ENCODE measurements around the gene HDLBP.

The HDLBP gene

DNA sequence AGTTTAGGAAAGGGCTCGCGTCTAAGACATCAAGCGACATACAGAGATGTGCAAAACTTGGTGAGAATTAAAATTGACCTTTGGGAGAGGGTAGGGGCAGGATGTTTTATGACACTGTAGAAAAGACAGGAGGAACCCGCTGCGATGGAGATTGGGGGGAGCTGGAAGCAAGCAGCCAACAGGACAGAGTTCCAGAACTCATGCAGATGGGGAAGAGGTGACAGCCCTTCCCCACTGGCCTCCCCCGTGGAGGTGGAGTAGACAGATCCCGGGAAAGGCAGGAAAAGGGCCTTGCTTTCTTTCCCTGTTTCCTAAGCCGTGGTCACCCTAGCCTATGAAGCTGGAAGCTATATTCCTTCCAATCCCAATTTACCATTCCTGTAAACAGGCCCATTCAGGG, 87.9 kb downstream of the HDLBP start:
- no peak for DNase-seq

DNA sequence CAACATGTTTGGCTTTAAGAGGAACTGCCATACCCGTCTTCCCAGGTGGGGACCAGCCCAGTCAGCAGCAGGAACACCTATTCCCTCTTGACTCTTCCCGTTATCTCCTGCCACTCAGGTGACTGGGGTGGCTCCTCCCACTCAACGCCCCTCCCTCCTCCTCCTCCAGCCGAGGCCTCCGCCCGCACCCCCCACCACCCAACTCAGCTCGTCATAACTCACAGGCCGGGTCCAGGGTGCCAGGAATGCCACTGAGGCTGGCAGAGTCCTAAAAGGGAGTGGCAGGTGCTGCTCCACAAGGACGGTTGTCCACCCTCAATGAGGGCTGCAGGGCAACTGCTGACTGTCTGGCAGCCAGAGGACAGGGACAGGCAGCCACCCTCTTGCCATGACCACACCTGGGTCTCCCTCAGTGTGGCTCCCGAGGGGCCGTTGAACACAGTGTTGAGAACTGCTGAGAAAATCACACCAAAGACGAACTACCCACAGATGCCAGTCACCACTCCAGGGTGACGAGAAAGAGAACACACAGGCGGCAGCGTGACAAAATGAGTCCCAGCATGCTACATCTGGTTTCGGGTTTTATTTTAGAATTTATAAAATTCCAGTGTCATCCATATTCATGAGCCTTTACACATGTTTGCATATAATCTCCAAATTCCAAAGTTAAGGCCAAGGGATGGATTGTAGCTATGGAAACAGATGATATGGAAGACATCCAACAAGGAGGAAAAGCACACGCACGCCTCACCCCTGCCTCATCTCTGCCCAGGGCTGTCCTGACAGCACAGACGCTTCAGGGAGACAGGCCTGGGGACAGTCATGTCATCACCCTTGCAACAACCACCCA, 88.5 kb downstream of the HDLBP start:
- DNase-seq, result no peak

DNA sequence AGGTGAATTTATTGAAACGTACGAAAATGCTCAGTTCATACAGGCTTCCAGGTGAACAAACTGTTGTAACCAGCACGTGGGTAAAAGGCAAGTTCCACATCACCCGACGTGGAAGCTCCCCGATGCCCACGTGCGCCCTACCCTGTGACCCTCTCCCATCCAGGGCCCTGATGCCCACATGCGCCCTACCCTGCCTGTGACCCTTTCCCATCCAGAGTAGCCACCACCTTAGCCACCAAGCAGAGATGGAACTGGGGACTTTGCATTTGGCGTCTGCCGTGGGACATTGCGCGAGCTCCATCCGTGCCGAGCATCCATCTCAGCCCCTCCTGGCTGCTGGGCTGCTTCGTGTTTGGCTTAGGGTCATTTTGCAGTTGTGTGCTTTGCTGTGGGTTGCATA, 89.5 kb downstream of the HDLBP start:
- DNase-seq, result no peak

DNA sequence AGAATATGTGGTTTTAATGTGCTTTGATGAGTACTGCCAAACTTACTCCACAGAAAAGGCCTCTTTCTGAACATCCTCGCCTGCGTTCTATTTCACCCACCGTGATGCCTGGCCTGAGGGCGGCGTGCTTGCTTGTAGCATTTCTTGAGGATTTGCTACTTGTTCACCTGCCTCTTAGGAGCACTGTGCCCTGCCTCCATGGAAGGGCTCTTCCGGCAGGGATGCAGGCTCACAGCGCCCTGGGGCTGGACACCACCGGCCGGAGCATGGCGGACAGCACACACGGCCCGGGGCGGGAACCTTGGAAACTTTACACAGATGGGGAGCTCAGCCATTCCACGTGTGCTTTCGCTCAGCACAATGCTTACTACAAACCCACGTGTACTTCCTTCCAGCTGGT, 89.9 kb downstream of the HDLBP start:
- no peak for DNase-seq

DNA sequence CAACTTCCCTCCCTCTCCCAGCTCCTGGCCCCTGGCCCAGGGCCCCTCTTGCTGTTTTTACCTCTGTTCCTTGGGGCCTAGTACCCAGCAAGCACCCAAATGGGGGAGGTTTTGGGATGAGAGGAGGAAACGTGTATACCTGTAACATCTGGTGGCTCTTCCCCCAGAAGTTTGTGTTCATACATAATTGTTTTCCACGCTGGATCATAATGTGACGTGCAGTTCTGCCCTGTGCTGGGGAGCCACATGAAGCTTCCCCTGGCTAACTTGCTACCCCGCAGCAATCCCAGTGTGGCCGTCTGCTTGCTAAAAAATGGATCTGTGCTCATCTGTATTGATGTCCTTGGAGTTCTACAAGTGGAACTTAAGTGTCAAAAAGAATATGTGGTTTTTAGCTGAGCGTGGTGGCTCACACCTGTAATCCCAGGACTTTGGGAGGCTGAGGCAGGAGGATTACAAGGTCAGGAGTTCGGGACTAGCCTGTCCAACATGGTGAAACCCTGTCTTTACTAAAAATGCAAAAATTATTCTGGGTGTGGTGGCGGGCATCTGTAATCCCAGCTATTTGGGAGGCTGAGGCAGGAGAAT, 90.5 kb downstream of the HDLBP start:
- no peak for DNase-seq

DNA sequence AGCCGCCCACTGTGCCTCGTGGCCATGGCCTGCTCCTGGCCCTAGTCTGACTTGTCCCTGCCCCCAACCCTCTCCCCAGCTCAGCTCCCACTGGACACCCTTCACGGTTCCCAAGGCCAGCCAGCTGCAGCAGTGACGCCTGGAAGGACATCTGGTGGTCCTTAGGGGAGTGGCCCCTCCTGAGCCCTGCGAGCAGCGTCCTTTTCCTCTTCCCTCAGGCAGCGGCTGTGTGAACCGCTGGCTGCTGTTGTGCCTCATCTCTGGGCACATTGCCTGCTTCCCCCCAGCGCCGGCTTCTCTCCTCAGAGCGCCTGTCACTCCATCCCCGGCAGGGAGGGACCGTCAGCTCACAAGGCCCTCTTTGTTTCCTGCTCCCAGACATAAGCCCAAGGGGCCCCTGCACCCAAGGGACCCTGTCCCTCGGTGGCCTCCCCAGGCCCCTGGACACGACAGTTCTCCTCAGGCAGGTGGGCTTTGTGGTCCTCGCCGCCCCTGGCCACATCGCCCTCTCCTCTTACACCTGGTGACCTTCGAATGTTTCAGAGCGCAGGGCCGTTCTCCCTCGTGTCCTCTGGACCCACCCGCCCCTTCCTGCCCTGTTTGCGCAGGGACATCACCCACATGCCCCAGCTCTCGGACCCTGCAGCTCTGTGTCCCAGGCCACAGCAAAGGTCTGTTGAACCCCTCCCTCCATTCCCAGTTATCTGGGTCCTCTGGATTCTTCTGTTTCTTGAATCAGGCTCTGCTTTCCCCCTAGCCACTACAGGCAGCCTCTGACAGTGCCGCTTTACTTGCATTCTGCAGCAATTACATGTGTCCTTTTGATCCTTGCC, 91.2 kb downstream of the HDLBP start:
- DNase-seq, result peak; percentile 35

DNA sequence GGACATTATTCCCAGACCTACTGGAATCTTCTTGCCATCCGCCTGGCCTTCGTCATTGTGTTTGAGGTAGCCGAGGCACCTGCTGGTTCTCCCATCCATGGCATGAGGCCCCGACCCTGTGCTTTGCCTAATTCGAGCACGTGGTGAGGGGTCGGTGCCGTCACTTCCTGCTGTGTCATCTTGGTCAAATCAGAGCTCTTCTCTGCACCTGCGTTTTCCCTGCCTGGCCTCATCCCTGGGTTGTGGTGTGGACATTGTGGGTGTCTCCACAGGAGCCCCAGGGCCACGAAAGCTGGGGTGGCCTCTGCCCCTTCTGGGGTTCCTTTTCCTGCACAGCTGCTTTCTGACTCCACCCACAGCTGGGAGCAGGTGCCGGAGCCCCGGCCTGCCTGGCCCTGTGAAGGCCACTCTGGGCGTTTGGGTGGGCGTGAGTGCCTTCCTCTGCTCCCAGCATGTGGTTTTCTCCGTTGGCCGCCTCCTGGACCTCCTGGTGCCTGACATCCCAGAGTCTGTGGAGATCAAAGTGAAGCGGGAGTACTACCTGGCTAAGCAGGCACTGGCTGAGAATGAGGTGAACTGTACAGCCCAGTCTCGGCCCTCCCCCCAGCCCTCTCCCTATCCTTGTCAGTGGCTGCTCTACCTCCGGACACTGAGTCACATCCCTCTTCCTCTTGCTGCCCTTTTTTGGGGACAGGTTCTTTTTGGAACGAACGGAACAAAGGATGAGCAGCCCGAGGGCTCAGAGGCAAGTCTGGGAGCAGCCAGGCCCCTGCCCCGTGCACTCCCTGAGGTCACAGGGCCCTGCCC, 92.1 kb downstream of the HDLBP start:
- DNase-seq, result no peak

DNA sequence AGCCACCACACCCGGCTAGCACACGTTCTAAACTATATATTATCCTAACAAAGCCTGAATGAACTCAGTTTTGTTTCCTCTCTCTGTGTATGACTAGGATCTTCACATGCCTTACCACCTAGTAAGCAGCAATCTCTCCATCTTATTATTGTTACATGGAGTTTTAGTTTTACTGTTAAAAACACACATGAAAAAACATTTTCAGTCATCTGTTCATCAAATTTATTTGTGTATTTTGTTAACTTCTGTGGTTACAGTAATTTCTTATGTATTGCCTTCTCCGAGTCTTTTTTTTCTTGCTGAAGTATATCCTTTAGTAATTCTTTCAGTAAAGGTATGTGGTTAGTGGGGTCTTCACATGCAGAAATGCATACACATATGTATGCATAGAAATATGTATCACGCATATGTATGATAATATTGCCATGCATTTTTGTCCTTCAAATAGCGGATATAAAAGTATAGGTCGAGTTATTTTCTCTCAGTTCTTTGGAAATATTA, 95.6 kb downstream of the HDLBP start:
- no peak for DNase-seq

DNA sequence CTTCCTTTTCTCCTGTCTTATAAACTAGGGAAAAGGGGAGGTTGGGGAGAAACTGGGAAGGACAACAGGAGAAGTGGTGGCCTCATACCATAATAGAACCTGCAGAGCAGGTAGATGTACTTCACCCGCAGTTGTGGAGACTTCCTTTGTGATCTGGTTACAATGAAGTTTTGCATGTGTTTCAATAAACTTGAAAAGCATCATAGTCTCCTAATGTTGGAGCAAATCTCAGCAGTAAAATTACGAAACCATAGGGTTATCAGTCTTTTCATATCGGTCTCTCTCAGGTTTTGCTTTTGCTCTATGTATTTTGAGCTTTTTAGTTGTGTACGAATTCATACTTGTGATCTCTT, 96.5 kb downstream of the HDLBP start:
- no peak for DNase-seq

DNA sequence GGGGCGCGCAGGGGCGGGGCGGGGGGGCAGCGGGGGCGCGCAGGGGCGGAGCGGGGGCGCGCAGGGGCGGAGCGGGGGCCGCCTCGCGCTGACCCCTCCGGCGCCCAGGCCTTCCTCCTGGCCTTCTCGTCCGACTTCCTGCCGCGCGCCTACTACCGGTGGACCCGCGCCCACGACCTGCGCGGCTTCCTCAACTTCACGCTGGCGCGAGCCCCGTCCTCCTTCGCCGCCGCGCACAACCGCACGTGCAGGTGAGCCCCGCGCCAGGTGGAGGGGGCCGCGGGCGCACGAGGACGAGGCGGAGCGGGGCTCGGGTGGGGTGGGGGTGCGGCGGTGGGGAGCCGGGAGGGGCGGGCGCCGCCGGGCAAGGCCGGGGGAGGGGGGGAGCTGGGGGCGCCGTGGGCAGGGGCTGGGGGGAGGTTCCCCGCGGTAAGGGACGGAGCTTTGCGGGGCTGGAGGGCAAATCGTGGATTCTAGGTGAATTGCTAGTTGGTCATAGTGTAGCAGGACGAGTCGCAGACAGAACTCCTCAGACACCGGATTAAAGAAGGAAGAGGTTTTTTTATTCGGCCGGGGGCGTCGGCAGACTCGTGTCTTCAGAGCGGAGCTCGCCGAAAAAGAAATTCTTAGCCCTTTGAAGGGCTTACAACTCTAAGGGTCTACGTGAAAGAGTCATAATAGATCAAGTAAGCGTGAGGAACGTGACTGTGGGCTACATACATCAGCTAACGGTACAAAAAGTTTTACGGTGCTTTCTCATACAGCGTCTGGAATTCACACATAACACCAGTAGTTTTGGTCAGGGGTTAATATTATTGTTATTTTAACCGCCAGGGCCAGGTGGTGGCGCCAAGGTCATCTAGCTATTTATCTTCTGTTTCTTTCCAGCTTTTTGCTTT, 97.1 kb downstream of the HDLBP start:
- DNase-seq, result peak; percentile 61

DNA sequence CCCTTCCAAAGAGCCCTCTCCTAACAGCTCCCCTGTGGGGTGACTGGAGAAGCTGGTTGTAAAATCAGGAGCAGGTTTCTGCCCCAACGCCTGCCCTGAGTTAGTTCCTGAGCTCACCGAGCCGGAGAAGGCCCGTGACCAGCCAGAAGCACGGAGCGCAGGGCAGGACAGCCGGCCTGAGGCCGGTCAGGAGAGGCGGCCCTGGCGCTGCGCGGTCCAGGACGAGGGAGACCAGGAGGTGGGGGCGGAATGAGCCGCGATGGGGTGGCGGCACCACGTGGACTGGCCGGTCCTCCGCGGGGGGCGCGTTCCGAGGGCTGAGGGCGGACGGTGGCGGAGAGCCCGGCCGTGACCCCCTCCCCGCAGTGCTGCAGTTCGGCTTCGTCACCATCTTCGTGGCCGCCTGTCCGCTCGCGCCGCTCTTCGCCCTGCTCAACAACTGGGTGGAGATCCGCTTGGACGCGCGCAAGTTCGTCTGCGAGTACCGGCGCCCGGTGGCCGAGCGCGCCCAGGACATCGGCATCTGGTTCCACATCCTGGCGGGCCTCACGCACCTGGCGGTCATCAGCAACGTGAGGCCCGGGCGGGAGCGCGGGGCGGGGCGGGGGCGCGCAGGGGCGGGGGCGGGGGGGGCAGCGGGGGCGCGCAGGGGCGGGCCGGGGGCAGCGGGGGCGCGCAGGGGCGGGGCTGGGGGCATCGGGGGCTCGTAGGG, 98.0 kb downstream of the HDLBP start:
- DNase-seq, result peak; percentile 70

DNA sequence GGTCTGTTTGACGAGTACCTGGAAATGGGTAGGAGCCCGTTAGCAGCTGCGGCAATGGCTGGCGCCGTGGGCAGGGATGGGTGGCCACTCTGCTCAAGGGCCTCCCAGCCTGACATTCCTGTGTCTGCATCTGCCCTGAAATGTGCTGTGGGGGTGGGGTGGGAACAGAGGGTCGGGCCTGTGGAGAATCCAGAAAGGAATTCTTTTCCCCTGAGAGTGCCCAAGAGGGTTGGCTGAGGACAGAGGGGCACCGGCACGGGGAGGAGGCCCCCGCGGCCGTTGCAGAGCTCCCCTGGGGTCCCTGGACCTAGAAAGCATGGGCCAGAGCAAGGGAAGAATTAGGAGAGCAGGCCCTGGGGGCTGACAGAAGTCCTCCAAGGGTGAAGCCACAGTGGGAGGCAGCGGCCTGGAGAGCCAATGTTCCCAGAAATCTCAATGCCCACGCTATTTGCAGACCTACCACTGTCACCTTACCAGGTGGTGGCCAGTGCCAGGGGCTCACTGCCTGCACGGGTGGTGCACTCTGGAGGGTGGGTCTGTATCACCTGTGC, 99.2 kb downstream of the HDLBP start:
- DNase-seq, result no peak

DNA sequence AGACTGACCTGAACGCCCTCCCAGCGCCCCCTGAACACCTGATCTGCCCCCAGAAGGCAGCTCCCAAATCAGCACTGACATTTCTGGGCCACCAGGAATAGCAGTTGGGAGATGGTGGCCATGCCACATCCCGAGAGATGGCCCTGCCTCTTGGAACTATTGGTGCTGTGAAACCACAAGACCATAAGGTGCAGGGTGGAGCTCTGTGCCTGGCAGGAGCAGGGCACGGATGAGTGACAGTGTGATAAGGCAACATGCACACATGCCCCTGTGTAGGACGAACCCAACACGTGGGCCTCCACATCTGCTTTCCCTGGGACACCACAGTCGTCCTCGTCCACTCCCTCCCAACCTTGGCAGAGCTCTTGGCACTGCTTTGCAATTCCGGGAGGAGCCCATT, 100.1 kb downstream of the HDLBP start:
- no peak for DNase-seq

DNA sequence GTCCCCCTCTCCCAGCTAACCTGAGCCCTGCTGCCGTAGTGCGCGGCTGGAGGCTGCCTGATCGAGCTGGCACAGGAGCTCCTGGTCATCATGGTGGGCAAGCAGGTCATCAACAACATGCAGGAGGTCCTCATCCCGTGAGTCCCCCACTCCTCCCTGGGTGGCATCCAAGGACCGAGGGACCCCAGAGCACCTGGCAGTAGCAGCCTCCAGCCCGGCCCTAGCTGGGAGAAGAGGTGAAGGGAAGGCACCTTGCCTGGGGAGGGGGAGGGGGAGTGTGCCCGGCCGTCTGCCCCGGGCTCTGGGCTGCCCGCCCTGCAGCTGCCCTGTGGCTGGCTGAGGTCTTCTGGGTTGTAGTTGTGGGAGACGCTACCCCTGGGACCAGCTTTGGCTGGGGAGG, 100.7 kb downstream of the HDLBP start:
- DNase-seq, result no peak

DNA sequence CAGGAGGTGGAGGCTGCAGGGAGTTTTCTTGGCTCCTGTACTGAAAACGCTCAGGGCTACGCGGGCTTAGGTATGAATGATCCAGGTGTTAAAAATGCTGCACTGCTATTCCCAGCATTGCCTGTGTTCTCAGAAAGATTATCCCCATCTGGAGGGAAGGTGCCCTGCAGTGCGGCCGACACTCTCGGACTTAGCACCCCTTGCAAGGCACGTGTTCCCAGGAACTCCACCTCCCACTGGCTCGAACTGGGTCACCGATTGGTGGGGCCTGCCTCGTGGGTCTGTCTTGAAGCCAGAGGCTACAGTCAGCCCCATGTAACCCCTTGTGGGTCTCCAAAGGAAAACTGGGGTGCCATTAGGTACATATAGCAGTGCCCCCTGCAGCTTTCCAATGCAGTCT, 101.3 kb downstream of the HDLBP start:
- no peak for DNase-seq

DNA sequence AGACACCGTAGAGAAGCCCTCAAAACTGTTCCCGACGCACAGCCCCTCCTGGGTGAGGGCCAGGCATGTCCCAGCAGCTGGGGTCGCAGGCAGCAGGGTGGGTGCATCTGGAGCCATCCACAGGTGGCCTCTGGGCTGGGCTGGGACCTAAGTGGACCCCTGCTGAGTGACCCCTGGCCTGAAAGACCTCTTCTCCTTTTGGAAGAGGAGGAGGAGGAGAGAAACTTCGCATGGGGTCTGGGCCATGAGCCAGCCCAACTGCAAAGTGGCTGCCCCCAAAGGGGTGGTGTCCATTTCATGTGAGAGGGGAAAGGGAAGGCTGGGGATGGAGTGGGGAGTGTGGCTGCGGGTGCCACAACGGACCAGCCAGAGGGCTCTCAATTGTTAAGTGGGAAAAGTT, 101.9 kb downstream of the HDLBP start:
- DNase-seq, result no peak

DNA sequence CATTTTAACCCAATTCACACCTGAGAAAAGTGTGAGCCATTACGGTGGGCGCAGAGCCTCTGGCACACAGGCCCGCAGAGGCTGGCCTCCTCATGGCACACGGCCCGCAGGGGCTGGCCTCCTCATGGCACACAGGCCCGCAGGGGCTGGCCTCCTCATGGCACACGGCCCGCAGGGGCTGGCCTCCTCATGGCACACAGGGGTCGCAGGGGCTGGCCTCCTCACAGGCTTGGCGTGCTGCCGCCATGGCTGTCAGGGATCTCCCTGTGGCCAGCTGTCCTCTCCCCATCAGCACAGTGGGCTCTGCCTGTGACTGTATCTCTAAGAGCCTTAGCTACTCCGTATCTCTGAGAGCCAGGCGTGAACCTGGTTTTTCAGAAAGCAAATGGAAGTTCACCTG, 102.4 kb downstream of the HDLBP start:
- peak; percentile 21 for DNase-seq

DNA sequence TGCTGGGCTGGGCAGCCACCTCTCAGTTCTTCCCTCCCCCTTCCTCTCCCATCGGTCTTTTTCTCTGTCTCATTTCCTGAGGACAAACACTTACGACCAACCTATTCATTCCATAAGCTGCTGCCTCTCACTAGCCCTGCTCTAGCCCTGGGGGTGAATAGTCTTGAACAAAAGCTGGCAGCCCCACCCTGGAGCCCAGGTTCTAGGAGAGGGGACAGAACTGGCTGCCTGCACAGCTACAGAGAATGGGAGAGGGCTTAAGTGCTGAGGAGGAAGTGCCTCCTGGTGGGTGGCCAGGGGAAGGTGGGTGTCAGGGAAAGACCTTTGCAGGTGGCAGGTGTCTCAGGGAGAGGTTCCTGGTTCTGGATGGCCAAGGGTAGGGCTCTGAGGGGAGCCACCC, 104.2 kb downstream of the HDLBP start:
- DNase-seq, result no peak

DNA sequence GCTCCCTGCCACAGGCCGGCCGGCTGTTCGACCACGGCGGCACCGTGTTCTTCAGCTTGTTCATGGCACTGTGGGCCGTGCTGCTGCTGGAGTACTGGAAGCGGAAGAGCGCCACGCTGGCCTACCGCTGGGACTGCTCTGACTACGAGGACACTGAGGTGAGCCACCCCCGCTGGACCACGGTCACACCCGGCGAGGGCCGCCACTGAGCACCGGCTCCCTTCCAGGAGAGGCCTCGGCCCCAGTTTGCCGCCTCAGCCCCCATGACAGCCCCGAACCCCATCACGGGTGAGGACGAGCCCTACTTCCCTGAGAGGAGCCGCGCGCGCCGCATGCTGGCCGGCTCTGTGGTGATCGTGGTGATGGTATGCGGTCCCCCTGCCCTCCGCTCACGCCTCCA, 106.2 kb downstream of the HDLBP start:
- DNase-seq, result peak; percentile 44

DNA sequence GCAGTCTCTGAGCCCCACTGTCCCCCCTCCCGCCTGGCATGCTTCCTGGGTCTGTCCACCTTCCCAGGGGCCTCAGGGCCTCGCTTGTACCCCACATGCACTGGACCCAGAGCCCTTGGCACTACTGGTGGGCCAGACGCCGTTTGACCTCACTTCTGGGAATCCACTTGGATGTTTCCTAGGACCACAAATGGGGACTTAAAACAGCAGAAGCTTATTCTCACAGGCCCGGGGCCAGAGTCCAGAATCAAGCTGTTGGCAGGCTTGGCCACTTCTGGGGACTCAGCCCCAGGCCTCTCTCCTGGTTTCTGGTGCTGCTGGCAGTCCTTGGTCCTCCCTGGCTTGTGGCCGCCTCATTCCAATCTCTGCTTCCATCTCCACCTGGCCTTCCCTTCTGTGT, 107.4 kb downstream of the HDLBP start:
- DNase-seq, result no peak

DNA sequence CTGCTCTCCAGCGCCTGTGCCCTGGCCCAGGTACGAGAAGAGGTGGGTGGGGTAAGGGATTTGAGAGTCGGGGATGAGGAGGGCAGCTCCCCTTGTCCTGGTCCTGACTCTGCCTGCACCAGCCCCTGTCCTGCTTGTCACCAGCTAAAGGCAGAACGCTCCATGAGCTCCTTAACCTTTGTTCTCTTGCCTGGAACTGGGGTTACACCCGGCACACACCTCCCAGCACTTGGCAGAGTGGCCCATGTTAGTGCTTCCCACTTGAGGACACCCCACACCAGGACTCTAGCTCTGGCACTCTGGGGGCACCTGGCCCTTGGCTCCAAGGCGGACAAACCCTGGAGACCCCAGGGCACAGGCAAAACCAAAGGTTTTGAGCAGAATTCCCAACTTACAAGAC, 107.8 kb downstream of the HDLBP start:
- no peak for DNase-seq

Measured in NCI-H82 (cell line).